ENCODE data around the gene MRPS22.
A peak's percentile ranks its signal among the peaks of the same experiment; 100 is the strongest.

The MRPS22 gene

GRCh38 chr3:139343895-139344856, at the start of gene MRPS22:
TSS of gene MRPS22 (plus strand) at chr3:139344020. CDS start at chr3:139344027, 7 bp downstream.
- DNase-seq, result peak; percentile 89 to 91 (median 90)

GRCh38 chr3:139295040-139295439, 48.8 kb upstream of the MRPS22 start:
- no peak for DNase-seq

GRCh38 chr3:139296141-139296718, 47.6 kb upstream of the MRPS22 start:
- no peak for DNase-seq

- no peak for DNase-seq
Measured at GRCh38 chr3:139297588-139298311, 46.1 kb upstream of the MRPS22 start.

- no peak for DNase-seq
Measured at GRCh38 chr3:139299261-139300132, 44.3 kb upstream of the MRPS22 start.

- DNase-seq, result no peak
Measured at GRCh38 chr3:139300416-139300815, 43.4 kb upstream of the MRPS22 start.

- no peak for DNase-seq
Measured at GRCh38 chr3:139301183-139301582, 42.6 kb upstream of the MRPS22 start.

- DNase-seq, result no peak
Measured at GRCh38 chr3:139301654-139302053, 42.2 kb upstream of the MRPS22 start.

GRCh38 chr3:139302084-139302800, 41.6 kb upstream of the MRPS22 start:
- DNase-seq, result no peak

- no peak for DNase-seq
Measured at GRCh38 chr3:139302801-139303113, 41.1 kb upstream of the MRPS22 start.

GRCh38 chr3:139303216-139303615, 40.6 kb upstream of the MRPS22 start:
- DNase-seq, result no peak

- DNase-seq, result no peak
Measured at GRCh38 chr3:139304383-139304782, 39.4 kb upstream of the MRPS22 start.

GRCh38 chr3:139306078-139306477, 37.7 kb upstream of the MRPS22 start:
- DNase-seq, result no peak

GRCh38 chr3:139307072-139307491, 36.7 kb upstream of the MRPS22 start:
- DNase-seq, result no peak

GRCh38 chr3:139307601-139308555, 35.9 kb upstream of the MRPS22 start:
- DNase-seq, result no peak

GRCh38 chr3:139308560-139308959, 35.3 kb upstream of the MRPS22 start:
- no peak for DNase-seq

- DNase-seq, result no peak
Measured at GRCh38 chr3:139309061-139309591, 34.7 kb upstream of the MRPS22 start.

GRCh38 chr3:139309880-139310279, 33.9 kb upstream of the MRPS22 start:
- no peak for DNase-seq

- no peak for DNase-seq
Measured at GRCh38 chr3:139310474-139310933, 33.3 kb upstream of the MRPS22 start.

GRCh38 chr3:139311557-139311956, 32.3 kb upstream of the MRPS22 start:
- no peak for DNase-seq
